ENCODE measurements around the gene RNF41. TPM values are rescaled to one million over a fixed set of nuclear protein-coding genes. Genes with fewer than 3 reads are reported as not detected.

The RNF41 gene
- total RNA-seq, 1 experiment from 2014 or later = 57.4 TPM

DNA sequence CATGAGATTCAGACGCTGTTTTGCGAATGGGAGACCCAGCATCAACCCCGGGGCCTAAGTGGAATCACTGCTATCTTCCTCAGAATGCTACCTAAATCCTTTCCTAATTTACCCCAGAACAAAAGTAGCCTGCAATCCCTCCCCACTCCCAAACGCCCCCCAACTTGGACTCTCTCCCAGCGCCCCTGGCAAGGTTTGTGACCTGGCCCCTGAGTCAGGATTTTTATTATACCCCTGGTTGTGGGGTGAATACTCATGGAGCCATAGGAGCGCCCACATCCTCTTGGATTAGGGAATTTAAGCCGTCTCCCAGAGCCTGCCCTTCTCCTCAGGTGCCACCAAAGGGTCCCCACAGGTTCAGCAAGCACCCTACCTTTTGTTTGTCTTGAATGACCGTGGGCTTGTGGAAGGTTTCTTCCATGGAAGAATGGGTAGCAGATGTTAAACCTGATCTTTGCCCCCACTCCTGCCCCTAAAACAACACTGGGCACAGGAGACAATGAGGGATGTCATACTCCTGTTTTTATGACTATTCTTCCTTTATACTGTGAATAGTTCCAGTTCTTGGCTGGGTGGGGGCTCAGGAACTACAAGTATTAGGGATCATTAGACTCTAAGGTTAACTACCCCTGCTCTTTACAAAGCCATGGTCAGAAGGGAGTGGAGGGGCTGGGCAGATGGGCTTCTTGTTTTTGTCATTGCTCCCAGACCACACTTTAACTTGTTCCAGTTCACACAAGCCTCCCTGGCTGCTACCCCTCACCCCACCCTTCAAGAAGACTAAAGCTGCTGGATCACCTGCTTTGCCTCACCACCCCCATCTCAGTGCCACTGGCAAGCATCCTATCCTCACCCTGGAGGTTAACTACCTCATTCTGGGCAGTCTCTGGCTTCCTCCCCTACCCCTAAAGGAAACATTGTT, 68.7 kb downstream of the RNF41 start:
- H3K27me3 Mint-ChIP-seq (ENCODE audit: low read depth) = no peaks in the 10 kb centered on the region
- no peaks in the 10 kb centered on the region for H3K9me3 Mint-ChIP-seq
- peaks cover 20% of the 10 kb centered on the region for H3K4me1 Mint-ChIP-seq
- no peak for ATAC-seq
- no peak overlapping the region for H3K27ac Mint-ChIP-seq
- no peak for DNase-seq (ENCODE audit: low spot score)
- peak overlapping the region; percentile 93 for H3K4me3 Mint-ChIP-seq
- TF ChIP-seq ETV6 (CRISPR knock-in tag; IDR thresholded peaks at IDR 0.05) = no peak
- TF ChIP-seq PRRX2 (CRISPR knock-in tag; IDR thresholded peaks at IDR 0.05) = no peak
- no peak for TF ChIP-seq NFATC4 (CRISPR knock-in tag; IDR thresholded peaks at IDR 0.05)
- no peak for TF ChIP-seq ZBTB21 (CRISPR knock-in tag; IDR thresholded peaks at IDR 0.05; ENCODE audit: borderline replicate concordance)
- no peak for TF ChIP-seq IRF2 (CRISPR knock-in tag; IDR thresholded peaks at IDR 0.05; ENCODE audit: borderline replicate concordance, low read depth)
- no peak for TF ChIP-seq TP53 (CRISPR knock-in tag; IDR thresholded peaks at IDR 0.05)
- TF ChIP-seq SP1 (CRISPR knock-in tag; conservative IDR thresholded peaks at IDR 0.05) = no peak
- TF ChIP-seq, protein P1, sequence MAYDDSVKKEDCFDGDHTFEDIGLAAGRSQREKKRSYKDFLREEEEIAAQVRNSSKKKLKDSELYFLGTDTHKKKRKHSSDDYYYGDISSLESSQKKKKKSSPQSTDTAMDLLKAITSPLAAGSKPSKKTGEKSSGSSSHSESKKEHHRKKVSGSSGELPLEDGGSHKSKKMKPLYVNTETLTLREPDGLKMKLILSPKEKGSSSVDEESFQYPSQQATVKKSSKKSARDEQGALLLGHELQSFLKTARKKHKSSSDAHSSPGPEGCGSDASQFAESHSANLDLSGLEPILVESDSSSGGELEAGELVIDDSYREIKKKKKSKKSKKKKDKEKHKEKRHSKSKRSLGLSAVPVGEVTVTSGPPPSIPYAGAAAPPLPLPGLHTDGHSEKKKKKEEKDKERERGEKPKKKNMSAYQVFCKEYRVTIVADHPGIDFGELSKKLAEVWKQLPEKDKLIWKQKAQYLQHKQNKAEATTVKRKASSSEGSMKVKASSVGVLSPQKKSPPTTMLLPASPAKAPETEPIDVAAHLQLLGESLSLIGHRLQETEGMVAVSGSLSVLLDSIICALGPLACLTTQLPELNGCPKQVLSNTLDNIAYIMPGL (CRISPR knock-in tag; IDR thresholded peaks at IDR 0.05) = no peak
- TF ChIP-seq SMAD4 (CRISPR knock-in tag; IDR thresholded peaks at IDR 0.05) = no peak
- TF ChIP-seq JAZF1 (CRISPR knock-in tag; IDR thresholded peaks at IDR 0.05) = no peak
- no peak for TF ChIP-seq ZNF671 (CRISPR knock-in tag; IDR thresholded peaks at IDR 0.05)
- CTCF ChIA-PET = no interaction called here
- POLR2A ChIA-PET = interaction anchor here (0.5 kb wide), 1 partner anchor 68 kb away, joined by 3 read pairs; no protein-coding TSS in a partner anchor
- peaks cover 17% of the 10 kb centered on the region for H3K36me3 Mint-ChIP-seq

Other genes starting within 250 kb of the RNF41 start
- gene RAB5B, start 247.8 kb downstream of the RNF41 start, total RNA-seq (2021) = 55.0 to 65.8 TPM (median 64.3 TPM) in 3 replicates
- 20.3 to 23.2 TPM (median 23.2 TPM) in 3 replicates for gene SUOX, start 224.6 kb downstream of the RNF41 start, total RNA-seq (2021)
- gene IKZF4, start 200.9 kb downstream of the RNF41 start, total RNA-seq (2021) = 13.6 to 14.9 TPM (median 14.8 TPM) in 3 replicates
- gene RPS26, start 180.0 kb downstream of the RNF41 start, total RNA-seq (2021) = 66.4 to 77.2 TPM (median 73.4 TPM) in 3 replicates
- gene ERBB3, start 141.8 kb downstream of the RNF41 start, total RNA-seq (2021) = 49.2 to 64.3 TPM (median 52.4 TPM) in 3 replicates
- gene PA2G4, start 117.4 kb downstream of the RNF41 start, total RNA-seq (2021) = 198 to 249 TPM (median 199 TPM) in 3 replicates
- gene RPL41, start 105.3 kb downstream of the RNF41 start, total RNA-seq (2021) = 4,004 to 4,366 TPM (median 4,314 TPM) in 3 replicates
- 11.3 to 13.6 TPM (median 13.1 TPM) in 3 replicates for gene ZC3H10, start 103.7 kb downstream of the RNF41 start, total RNA-seq (2021)
- gene ESYT1, start 93.7 kb downstream of the RNF41 start, total RNA-seq (2021) = 77.7 to 80.8 TPM (median 80.1 TPM) in 3 replicates
- gene MYL6B, start 69.3 kb downstream of the RNF41 start, total RNA-seq (2021) = 171 to 180 TPM (median 173 TPM) in 3 replicates
- gene MYL6, start 63.6 kb downstream of the RNF41 start, total RNA-seq (2021) = 835 to 932 TPM (median 844 TPM) in 3 replicates
- gene SMARCC2, start 32.4 kb downstream of the RNF41 start, total RNA-seq (2021) = 72.8 to 77.9 TPM (median 76.8 TPM) in 3 replicates
- 42.7 to 47.9 TPM (median 47.5 TPM) in 3 replicates for gene NABP2, start 2.4 kb upstream of the RNF41 start, total RNA-seq (2021)
- gene SLC39A5, start 8.1 kb upstream of the RNF41 start, total RNA-seq (2021) = 0.26 to 0.62 TPM (median 0.46 TPM) in 3 replicates
- gene ANKRD52, start 36.5 kb upstream of the RNF41 start, total RNA-seq (2021) = 33.0 to 41.2 TPM (median 38.6 TPM) in 3 replicates
- 22.7 to 26.2 TPM (median 24.4 TPM) in 3 replicates for gene COQ10A, start 45.0 kb upstream of the RNF41 start, total RNA-seq (2021)
- gene CS, start 78.4 kb upstream of the RNF41 start, total RNA-seq (2021) = 241 to 275 TPM (median 246 TPM) in 3 replicates
- 171 to 193 TPM (median 192 TPM) in 3 replicates for gene CNPY2, start 94.1 kb upstream of the RNF41 start, total RNA-seq (2021)
- 46.7 to 58.0 TPM (median 57.5 TPM) in 3 replicates for gene PAN2, start 112.1 kb upstream of the RNF41 start, total RNA-seq (2021)
- 2.9 to 3.0 TPM (median 2.9 TPM) in 3 replicates for gene IL23A, start 117.0 kb upstream of the RNF41 start, total RNA-seq (2021)
- 53.2 to 54.5 TPM (median 54.5 TPM) in 3 replicates for gene STAT2, start 138.2 kb upstream of the RNF41 start, total RNA-seq (2021)
- 0.11 TPM in 1 of 3 replicates, not detected in the others for gene APOF, start 140.9 kb upstream of the RNF41 start, total RNA-seq (2021)
- gene TIMELESS, start 227.5 kb upstream of the RNF41 start, total RNA-seq (2021) = 60.9 to 67.1 TPM (median 64.9 TPM) in 3 replicates
- not detected in 3 replicates for gene MIP, start 232.7 kb upstream of the RNF41 start, total RNA-seq (2021)
- gene SPRYD4, start 246.7 kb upstream of the RNF41 start, total RNA-seq (2021) = 2.8 to 4.2 TPM (median 3.1 TPM) in 3 replicates

Measured in WTC11 (cell line).